Neural progenitor cell (in vitro differentiated cells): ENCODE data around the gene PPFIA4. TPM values are rescaled to one million over a fixed set of nuclear protein-coding genes. Genes with fewer than 3 reads are reported as not detected.

Experiments used
- DNase-seq: peaks from one replicate; pipeline ENCODE4 v3.0.0-alpha.2; 2016; ENCODE audit warnings: low spot score
- H2AFZ ChIP-seq: fragments of 200-600 bp; sonication (generic); replicated peaks from 2 replicates; pipeline ENCODE4 v1.6.1; 2016; ENCODE audit warnings: antibody characterized with exemption
- H3F3A ChIP-seq: fragments of 200-600 bp; sonication (generic); 2 replicates; pipeline ENCODE4 v1.6.1; 2016; ENCODE audit warnings: antibody characterized with exemption, low read depth
- H3K27ac ChIP-seq: fragments of 200-600 bp; sonication (generic); 2 replicates; pipeline ENCODE4 v1.5.1; 2016; ENCODE audit warnings: mild to moderate bottlenecking
- H3K27me3 ChIP-seq: fragments of 200-600 bp; sonication (generic); 2 replicates; pipeline ENCODE4 v1.6.1; 2016; ENCODE audit warnings: mild to moderate bottlenecking, moderate library complexity
- H3K36me3 ChIP-seq: fragments of 200-600 bp; sonication (generic); 2 replicates; pipeline ENCODE4 v1.5.1; 2016
- H3K4me1 ChIP-seq: fragments of 200-600 bp; sonication (generic); 2 replicates; pipeline ENCODE4 v1.6.1; 2016; ENCODE audit warnings: mixed run types
- H3K4me2 ChIP-seq: fragments of 200-600 bp; sonication (generic); 2 replicates; pipeline ENCODE4 v1.6.1; 2016
- H3K4me3 ChIP-seq: fragments of 200-600 bp; sonication (generic); 2 replicates; pipeline ENCODE4 v1.5.1; 2016
- H3K79me2 ChIP-seq: fragments of 200-600 bp; sonication (generic); 2 replicates; pipeline ENCODE4 v1.6.1; 2016; ENCODE audit warnings: low read depth
- H3K9ac ChIP-seq: fragments of 200-600 bp; sonication (generic); 2 replicates; pipeline ENCODE4 v1.6.1; 2016
- H3K9me3 ChIP-seq: fragments of 200-600 bp; sonication (generic); 2 replicates; pipeline ENCODE4 v1.5.1; 2016; ENCODE audit warnings: low read depth
- H4K20me1 ChIP-seq: fragments of 200-600 bp; sonication (generic); 2 replicates; pipeline ENCODE4 v1.6.1; 2016; ENCODE audit warnings: low read depth
- H3K27ac Mint-ChIP-seq: 3 replicates; pipeline ENCODE4 v1.8.0; 2021; ENCODE audit warnings: mixed read lengths
- H3K27me3 Mint-ChIP-seq: 2 replicates; pipeline ENCODE4 v1.8.0; 2022; ENCODE audit warnings: low read depth, mild to moderate bottlenecking, inconsistent platforms, moderate library complexity, mixed read lengths; ENCODE audit not compliant: insufficient read depth
- H3K36me3 Mint-ChIP-seq: 3 replicates; pipeline ENCODE4 v1.8.0; 2021; ENCODE audit warnings: mixed read lengths
- H3K4me1 Mint-ChIP-seq: 3 replicates; pipeline ENCODE4 v1.8.0; 2021; ENCODE audit warnings: mixed read lengths
- H3K4me3 Mint-ChIP-seq: 3 replicates; pipeline ENCODE4 v1.8.0; 2021; ENCODE audit warnings: mild to moderate bottlenecking, moderate library complexity, mixed read lengths
- H3K9me3 Mint-ChIP-seq: 3 replicates; pipeline ENCODE4 v1.8.0; 2020; ENCODE audit warnings: mixed read lengths
- EZH2 ChIP-seq: fragments of 200-600 bp; sonication (generic); IDR thresholded peaks from 2 replicates; pipeline ENCODE4 v1.6.1; 2017; ENCODE audit warnings: antibody characterized with exemption, mild to moderate bottlenecking, moderate library complexity
- EZH2phosphoT487 ChIP-seq: fragments of 200-600 bp; sonication (generic); IDR thresholded peaks from 2 replicates; pipeline ENCODE4 v1.6.1; 2017; ENCODE audit warnings: antibody characterized with exemption
- total RNA-seq: library from RNA; depleted of rRNA; stranded (reverse); fragments of >200 nt; gene quantifications from 2 replicates; pipeline ENCODE4 v1.2.3, GENCODE V29; 2015; ENCODE audit warnings: low replicate concordance
- TF ChIP-seq, protein P1 (sequence below): fragments of 200-600 bp; sonication (generic); IDR thresholded peaks from 2 replicates; pipeline ENCODE4 v1.5.1; 2017; ENCODE audit warnings: antibody characterized with exemption, mild to moderate bottlenecking

Gene PPFIA4
- total RNA-seq, 1 donor from 2014 or later: 23.5 TPM

DNA sequence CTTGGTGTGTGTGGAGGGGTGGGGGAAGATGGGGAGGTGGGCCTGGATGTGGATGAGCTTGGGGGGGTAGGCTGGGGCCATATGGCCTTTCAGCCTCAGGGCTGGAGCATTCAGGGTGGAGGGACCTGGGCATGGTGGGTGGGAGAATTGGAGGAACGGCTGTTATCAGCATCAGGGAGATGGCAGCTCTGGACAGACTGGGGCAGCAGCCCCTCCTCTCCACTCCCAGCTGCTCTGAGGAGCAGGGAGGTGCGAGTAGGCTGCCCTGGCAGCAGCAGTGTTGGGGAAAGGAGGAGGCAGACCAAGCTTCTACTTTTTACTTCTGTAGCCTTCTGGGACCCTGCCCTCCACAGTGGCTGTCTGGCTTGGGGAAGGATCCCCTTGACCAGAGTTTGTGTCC is 10.2 kb downstream of the PPFIA4 start:
- H3K27ac Mint-ChIP-seq: no peak overlapping the region
- peaks cover 25% of the 10 kb centered on the region for H3K4me1 Mint-ChIP-seq
- no peaks in the 10 kb centered on the region for H3K27me3 ChIP-seq
- H3K9me3 Mint-ChIP-seq: no peaks in the 10 kb centered on the region
- peaks cover 4% of the 10 kb centered on the region for H3K27me3 Mint-ChIP-seq
- TF ChIP-seq EZH2phosphoT487 (no peak), EZH2 (no peak)
- TF ChIP-seq, protein P1, sequence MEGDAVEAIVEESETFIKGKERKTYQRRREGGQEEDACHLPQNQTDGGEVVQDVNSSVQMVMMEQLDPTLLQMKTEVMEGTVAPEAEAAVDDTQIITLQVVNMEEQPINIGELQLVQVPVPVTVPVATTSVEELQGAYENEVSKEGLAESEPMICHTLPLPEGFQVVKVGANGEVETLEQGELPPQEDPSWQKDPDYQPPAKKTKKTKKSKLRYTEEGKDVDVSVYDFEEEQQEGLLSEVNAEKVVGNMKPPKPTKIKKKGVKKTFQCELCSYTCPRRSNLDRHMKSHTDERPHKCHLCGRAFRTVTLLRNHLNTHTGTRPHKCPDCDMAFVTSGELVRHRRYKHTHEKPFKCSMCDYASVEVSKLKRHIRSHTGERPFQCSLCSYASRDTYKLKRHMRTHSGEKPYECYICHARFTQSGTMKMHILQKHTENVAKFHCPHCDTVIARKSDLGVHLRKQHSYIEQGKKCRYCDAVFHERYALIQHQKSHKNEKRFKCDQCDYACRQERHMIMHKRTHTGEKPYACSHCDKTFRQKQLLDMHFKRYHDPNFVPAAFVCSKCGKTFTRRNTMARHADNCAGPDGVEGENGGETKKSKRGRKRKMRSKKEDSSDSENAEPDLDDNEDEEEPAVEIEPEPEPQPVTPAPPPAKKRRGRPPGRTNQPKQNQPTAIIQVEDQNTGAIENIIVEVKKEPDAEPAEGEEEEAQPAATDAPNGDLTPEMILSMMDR: no peak
- H3K9ac ChIP-seq: no peak overlapping the region
- no peaks in the 10 kb centered on the region for H4K20me1 ChIP-seq
- H3K79me2 ChIP-seq: no peaks in the 10 kb centered on the region
- H3K4me3 ChIP-seq: no peak overlapping the region
- DNase-seq: no peak
- no peak overlapping the region for H3K4me3 Mint-ChIP-seq
- no peaks in the 10 kb centered on the region for H3K36me3 ChIP-seq
- H3K36me3 Mint-ChIP-seq: peaks cover 1% of the 10 kb centered on the region
- no peak overlapping the region for H2AFZ ChIP-seq
- H3F3A ChIP-seq: no peaks in the 10 kb centered on the region
- no peaks in the 10 kb centered on the region for H3K4me1 ChIP-seq
- no peaks in the 10 kb centered on the region for H3K9me3 ChIP-seq
- no peak overlapping the region for H3K27ac ChIP-seq
- no peak overlapping the region for H3K4me2 ChIP-seq

DNA sequence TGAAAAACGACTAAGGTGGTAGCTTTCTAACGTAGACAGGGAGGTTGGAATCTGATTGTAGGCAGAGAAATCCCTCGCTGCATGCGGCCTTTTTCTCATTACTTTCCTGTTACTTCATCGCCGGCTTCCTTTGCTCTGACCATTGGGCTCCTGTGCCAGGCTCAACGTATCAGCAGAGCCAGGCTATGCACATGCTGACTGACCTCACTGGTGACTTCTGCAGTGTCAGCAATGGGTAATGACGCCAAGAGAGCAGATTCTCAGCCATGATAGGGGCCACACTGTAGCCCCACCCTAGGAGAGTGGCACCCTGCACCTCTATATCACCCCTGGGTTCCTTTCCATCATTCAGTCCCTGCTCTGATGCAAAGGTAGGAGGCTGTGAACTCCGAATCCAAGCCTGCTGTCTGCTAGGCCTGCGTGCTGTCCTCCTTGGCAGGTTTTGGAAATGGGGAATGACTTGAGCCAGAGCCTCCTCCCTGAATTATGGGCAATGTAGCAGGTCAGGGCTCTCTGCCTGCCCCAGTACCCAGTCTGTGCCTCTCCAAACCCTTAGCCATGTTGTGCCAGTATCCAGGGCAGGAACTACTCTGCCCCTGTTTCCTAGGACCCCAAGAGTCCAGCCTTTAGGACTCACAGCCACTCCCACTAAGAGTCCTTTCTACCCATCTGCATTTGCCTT is 11.4 kb downstream of the PPFIA4 start:
- Histone ChIP-seq H2AFZ (no peak overlapping the region), H3K36me3 (no peaks in the 10 kb centered on the region), H3F3A (no peaks in the 10 kb centered on the region), H3K4me1 (no peaks in the 10 kb centered on the region), H3K27ac (no peak overlapping the region), H3K9me3 (no peaks in the 10 kb centered on the region), H4K20me1 (no peaks in the 10 kb centered on the region), H3K27me3 (no peaks in the 10 kb centered on the region), H3K79me2 (no peaks in the 10 kb centered on the region), H3K9ac (no peak overlapping the region), H3K4me3 (no peak overlapping the region), H3K4me2 (no peak overlapping the region)
- H3K4me3 Mint-ChIP-seq: no peak overlapping the region
- H3K4me1 Mint-ChIP-seq: peaks cover 23% of the 10 kb centered on the region
- H3K27me3 Mint-ChIP-seq: peaks cover 4% of the 10 kb centered on the region
- DNase-seq: no peak
- peaks cover 1% of the 10 kb centered on the region for H3K36me3 Mint-ChIP-seq
- peak overlapping the region; percentile 29 for H3K27ac Mint-ChIP-seq
- H3K9me3 Mint-ChIP-seq: no peaks in the 10 kb centered on the region
- TF ChIP-seq EZH2 (no peak), EZH2phosphoT487 (no peak)
- TF ChIP-seq, protein P1: no peak

DNA sequence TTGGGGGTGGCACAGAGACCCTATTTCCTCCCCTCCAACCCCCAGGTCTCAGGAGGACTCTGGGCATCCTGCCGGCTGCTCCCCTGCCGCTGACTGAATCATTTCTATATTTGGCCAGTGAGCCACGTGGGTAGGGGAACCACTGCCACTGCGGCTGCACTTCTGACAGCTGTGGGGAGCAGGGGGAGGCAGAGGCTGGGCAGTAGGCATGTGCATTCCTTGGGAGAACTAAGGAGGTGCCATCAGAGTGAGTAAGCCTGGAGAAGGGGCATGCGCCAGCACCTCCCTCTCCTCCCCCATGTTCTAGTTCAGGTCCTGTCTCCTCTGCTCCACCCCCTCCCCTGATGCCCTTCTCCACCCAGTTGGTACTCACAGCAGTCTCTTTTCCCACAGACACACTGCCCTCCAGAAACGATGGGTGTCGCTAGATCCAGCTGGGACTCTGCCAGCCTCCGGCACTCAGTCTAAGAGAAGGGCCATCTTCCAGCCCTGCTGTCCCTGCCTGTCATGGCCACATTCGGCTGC is 12.0 kb downstream of the PPFIA4 start:
- TF ChIP-seq EZH2 (no peak), EZH2phosphoT487 (no peak)
- TF ChIP-seq, protein P1: no peak
- no peak overlapping the region for H3K4me3 ChIP-seq
- H3K9me3 ChIP-seq: no peaks in the 10 kb centered on the region
- H4K20me1 ChIP-seq: no peaks in the 10 kb centered on the region
- no peak overlapping the region for H3K27ac ChIP-seq
- H3F3A ChIP-seq: no peaks in the 10 kb centered on the region
- H3K36me3 ChIP-seq: no peaks in the 10 kb centered on the region
- H3K27ac Mint-ChIP-seq: no peak overlapping the region
- no peak overlapping the region for H2AFZ ChIP-seq
- H3K79me2 ChIP-seq: no peaks in the 10 kb centered on the region
- H3K4me1 Mint-ChIP-seq: peaks cover 23% of the 10 kb centered on the region
- peaks cover 5% of the 10 kb centered on the region for H3K36me3 Mint-ChIP-seq
- H3K27me3 Mint-ChIP-seq: peaks cover 4% of the 10 kb centered on the region
- no peak for DNase-seq
- no peak overlapping the region for H3K9ac ChIP-seq
- no peaks in the 10 kb centered on the region for H3K4me1 ChIP-seq
- no peak overlapping the region for H3K4me3 Mint-ChIP-seq
- H3K9me3 Mint-ChIP-seq: no peaks in the 10 kb centered on the region
- H3K27me3 ChIP-seq: no peaks in the 10 kb centered on the region
- no peak overlapping the region for H3K4me2 ChIP-seq
